HUES64 (cell line): Measurements from ENCODE around the gene CRACR2B.

Experiments
- H3K27ac ChIP-seq: 2 replicates; pipeline ENCODE4 v1.7.0; 2013; ENCODE audit warnings: low read depth, low read length, inconsistent platforms
- H3K27me3 ChIP-seq: 2 replicates; pipeline ENCODE4 v1.6.1; 2013; ENCODE audit warnings: mild to moderate bottlenecking, low read length; ENCODE audit not compliant: insufficient read depth
- H3K36me3 ChIP-seq: 2 replicates; pipeline ENCODE4 v1.6.1; 2013; ENCODE audit warnings: mild to moderate bottlenecking, low read length; ENCODE audit not compliant: insufficient read depth
- H3K4me1 ChIP-seq: 2 replicates; pipeline ENCODE4 v1.6.1; 2013; ENCODE audit warnings: mild to moderate bottlenecking, low read length, moderate library complexity; ENCODE audit not compliant: insufficient read depth
- H3K4me3 ChIP-seq: 2 replicates; pipeline ENCODE4 v1.5.1; 2013; ENCODE audit warnings: mild to moderate bottlenecking, low read length, moderate library complexity
- H3K9ac ChIP-seq: 2 replicates; pipeline ENCODE4 v1.6.1; 2013; ENCODE audit warnings: mild to moderate bottlenecking, low read depth, low read length
- H3K9me3 ChIP-seq: 2 replicates; pipeline ENCODE4 v1.6.1; 2013; ENCODE audit warnings: low read depth, low read length; ENCODE audit not compliant: insufficient read depth
- WGBS: fragments of 150-250, 120-280 bp; methylation state at CpG from one replicate; pipeline ENCODE4 v1.1.7; 2013; ENCODE audit warnings: missing lambda C conversion rate; 5-methylcytosine and 5-hydroxymethylcytosine counted together

The CRACR2B gene

DNA sequence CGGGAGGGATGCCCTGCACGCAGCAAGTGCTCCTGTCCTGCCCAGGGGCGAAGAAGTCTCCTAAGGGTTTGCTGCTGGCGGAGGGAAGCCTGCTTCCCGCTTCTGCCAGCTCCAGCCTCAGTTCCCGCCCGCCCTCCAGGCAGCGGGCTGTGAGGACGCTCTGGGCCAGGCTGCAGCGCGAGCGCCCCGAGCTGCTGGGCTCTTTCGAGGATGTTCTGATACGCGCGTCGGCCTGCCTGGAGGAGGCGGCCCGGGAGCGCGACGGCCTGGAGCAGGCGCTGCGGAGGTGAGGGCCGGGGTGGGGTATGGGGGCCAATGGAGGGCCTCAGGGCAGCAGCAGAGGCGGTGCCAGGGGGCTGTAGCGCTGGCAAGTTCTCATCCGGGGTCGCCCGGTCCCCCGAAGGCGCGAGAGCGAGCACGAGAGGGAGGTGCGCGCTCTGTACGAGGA is 2.2 kb downstream of the CRACR2B start:
- H3K36me3 ChIP-seq: 0 out of 2 replicates have a peak, but pooled peaks cover 3% of the 10 kb centered on the region
- no peak overlapping the region for H3K27ac ChIP-seq
- 2% methylated on average over 39 of the region's 39 CpGs for WGBS
- peak overlapping the region; percentile 41; the same call in 1 of the 2 replicates for H3K9ac ChIP-seq
- H3K4me1 ChIP-seq: peaks cover 32% of the 10 kb centered on the region
- H3K4me3 ChIP-seq: peak overlapping the region; percentile 52
- peaks cover 68% of the 10 kb centered on the region for H3K27me3 ChIP-seq
- no peaks in the 10 kb centered on the region for H3K9me3 ChIP-seq

DNA sequence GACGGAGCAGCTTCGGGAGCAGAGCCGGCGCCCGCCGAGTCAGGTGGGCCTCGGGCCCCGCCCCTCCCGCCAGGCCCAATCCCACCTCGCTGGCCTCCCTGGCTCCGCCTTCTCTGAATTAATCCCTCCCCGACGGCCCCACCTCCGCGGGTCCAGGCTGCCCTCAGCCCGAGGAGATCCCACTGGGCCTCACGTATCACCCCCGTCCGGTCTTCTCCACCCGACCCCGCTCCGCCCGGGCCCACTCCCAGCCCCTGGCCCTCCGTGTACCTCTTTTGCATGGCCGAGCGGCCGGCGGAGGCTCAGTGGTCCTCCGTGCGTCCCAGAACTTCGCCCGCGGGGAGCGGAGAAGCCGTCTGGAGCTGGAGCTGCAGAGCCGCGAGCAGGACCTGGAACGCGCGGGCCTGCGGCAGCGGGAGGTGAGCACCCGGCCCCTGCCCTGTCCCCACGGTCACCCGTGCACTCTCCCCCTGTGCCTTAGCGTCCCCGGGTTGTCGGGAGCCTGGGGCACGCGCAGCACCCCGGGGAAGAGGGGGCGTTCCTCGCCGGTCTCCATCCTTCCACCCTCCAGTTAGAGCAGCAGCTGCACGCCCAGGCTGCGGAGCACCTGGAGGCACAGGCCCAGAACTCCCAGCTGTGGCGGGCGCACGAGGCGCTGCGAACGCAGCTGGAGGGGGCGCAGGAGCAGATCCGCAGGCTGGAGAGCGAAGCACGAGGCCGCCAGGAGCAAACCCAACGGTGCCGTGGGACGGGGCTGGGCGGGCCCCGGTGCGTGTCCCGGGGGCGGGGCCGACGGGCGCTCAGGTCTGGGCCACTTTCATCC is 2.8 kb downstream of the CRACR2B start:
- no peak overlapping the region for H3K27ac ChIP-seq
- no peaks in the 10 kb centered on the region for H3K9me3 ChIP-seq
- 2% methylated on average over 75 of the region's 78 CpGs for WGBS
- peak overlapping the region; percentile 55; the same call in 1 of the 2 replicates for H3K9ac ChIP-seq
- H3K4me1 ChIP-seq: peaks cover 32% of the 10 kb centered on the region
- H3K36me3 ChIP-seq: no peaks in the 10 kb centered on the region
- H3K27me3 ChIP-seq: peaks cover 68% of the 10 kb centered on the region
- peak overlapping the region; percentile 52 for H3K4me3 ChIP-seq

DNA sequence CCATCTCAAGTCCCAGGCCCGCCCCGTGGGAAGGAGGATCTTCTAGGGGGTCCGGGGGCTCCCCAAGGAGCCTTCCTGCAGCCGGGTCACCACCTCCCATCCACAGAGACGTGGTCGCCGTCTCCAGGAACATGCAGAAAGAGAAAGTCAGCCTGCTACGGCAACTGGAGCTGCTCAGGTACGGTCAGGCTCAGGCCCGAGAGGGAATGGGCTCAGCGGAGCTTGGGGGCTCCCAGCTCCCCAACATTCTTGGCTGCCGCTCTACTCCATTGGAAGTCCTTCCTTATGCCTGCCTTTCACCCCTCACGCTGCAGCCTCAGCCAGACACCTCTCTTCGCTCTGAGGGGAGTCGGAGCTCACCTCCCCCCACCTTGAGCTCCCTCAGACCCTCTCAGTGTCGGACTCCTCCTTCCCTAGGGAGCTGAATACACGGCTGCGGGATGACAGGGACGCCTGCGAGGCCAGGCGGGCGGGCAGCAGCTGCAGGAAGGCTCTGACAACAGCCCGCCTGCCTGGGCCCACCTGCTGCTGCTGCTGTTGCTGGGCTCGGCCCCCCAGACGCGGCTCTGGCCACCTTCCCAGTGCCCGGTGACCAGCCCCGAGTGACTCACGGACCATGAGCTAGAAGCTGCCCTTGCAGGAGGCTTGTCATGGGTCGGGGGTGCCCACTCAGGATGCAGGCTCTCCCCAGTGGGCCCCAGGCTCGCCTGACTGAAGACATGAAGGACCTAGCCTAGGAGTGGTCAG is 3.6 kb downstream of the CRACR2B start:
- Histone ChIP-seq H3K36me3 (0 out of 2 replicates have a peak, but pooled peaks cover 2% of the 10 kb centered on the region), H3K27me3 (peaks cover 60% of the 10 kb centered on the region), H3K4me3 (peak overlapping the region; percentile 52), H3K27ac (no peak overlapping the region), H3K4me1 (peaks cover 32% of the 10 kb centered on the region), H3K9me3 (no peaks in the 10 kb centered on the region), H3K9ac (peak overlapping the region; percentile 55; the same call in 1 of the 2 replicates)
- WGBS: 9% methylated on average over 31 of the region's 31 CpGs

DNA sequence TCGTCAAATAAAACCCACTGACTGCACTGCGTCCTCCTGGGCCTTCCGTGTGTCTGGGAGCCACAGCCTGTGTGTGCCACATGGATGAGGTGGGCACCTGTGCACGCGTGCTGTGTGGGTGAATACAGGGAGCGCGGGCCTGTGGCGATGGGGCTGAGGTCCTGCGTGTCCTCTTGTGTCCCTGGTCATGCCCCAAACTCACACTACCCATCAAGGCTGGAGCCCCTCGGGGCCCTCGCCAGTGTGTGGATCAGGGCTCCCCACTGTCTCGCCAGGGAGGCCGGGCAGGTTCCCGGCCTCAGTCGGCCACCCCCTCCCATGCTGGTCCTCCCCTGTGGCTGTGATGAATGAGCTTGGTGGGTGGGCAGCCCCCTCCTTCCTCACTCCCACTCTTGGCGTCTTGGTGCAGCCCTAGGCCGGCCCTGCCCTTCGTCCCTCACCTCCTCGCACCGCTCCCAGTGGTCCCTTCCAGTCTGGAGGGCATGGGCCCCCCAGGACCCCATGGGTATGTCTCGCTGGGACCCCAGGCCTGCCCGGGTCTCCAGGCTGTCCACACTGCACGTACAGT is 4.3 kb downstream of the CRACR2B start:
- H3K27ac ChIP-seq: 0 out of 2 replicates have a peak overlapping the region, but pooled peaks have one; percentile 33
- H3K4me1 ChIP-seq: peaks cover 32% of the 10 kb centered on the region
- H3K9ac ChIP-seq: 0 out of 2 replicates have a peak overlapping the region, but pooled peaks have one; percentile 38
- H3K27me3 ChIP-seq: peaks cover 53% of the 10 kb centered on the region
- H3K4me3 ChIP-seq: peak overlapping the region; percentile 52
- H3K9me3 ChIP-seq: no peaks in the 10 kb centered on the region
- peaks cover 10% of the 10 kb centered on the region for H3K36me3 ChIP-seq
- WGBS: 30% methylated on average over 21 of the region's 23 CpGs

GRCh38 chr11:832529-833113 is 4.9 kb downstream of the CRACR2B start, which contains the start of gene CD151:
CD151 (plus strand) TSS chr11:832952; CDS start chr11:836070, 3,118 bp downstream.
- H3K4me1 ChIP-seq: peaks cover 30% of the 10 kb centered on the region
- peaks cover 47% of the 10 kb centered on the region for H3K27me3 ChIP-seq
- H3K27ac ChIP-seq: 0 out of 2 replicates have a peak within 1 kb of the TSS, but pooled peaks have one; percentile 33
- H3K4me3 ChIP-seq: peak within 1 kb of the TSS; percentile 69
- H3K9me3 ChIP-seq: no peaks in the 10 kb centered on the region
- H3K36me3 ChIP-seq: peaks cover 16% of the 10 kb centered on the region
- under 1% methylated on average over 46 of the region's 67 CpGs for WGBS
- H3K9ac ChIP-seq: peak within 1 kb of the TSS; percentile 72

DNA sequence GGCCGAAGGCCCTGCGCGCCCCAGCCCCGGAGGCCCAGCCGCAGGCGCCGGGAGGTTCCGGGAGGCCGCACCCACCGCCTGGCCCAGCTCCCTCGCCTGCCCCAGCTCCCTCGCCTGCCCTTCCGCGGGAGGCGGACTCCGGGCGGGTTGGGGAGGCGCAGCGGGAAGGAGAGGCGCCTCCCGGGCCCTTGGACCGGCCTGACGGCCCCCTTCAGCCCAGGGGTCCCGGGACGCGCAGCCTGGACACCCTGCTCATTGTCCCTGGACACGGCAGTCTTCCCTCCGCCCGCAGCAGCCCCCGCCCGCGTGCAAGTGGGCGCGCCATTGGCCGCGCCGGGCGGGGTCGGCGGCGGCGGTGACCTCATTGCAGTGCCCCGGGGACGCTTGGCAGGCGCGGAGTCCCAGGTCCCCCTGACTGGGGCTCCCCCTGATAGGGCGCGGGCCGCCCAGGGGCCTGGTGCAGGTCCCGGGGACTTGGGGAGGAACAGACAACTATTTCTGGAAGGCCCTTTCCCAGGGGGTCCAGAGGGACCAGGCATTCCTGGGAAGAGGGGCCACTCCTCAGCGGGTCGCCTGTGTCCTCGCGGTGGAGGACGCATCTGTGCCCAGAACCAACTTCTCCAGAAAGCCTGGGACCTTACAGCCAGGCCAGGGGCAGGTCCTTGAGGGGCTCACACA is 5.5 kb downstream of the CRACR2B start:
- peaks cover 20% of the 10 kb centered on the region for H3K36me3 ChIP-seq
- H3K9me3 ChIP-seq: no peaks in the 10 kb centered on the region
- no peak overlapping the region for H3K27ac ChIP-seq
- 1% methylated on average over 54 of the region's 55 CpGs for WGBS
- H3K4me1 ChIP-seq: peaks cover 24% of the 10 kb centered on the region
- peak overlapping the region; percentile 69 for H3K4me3 ChIP-seq
- peak overlapping the region; percentile 72 for H3K9ac ChIP-seq
- H3K27me3 ChIP-seq: peaks cover 41% of the 10 kb centered on the region

DNA sequence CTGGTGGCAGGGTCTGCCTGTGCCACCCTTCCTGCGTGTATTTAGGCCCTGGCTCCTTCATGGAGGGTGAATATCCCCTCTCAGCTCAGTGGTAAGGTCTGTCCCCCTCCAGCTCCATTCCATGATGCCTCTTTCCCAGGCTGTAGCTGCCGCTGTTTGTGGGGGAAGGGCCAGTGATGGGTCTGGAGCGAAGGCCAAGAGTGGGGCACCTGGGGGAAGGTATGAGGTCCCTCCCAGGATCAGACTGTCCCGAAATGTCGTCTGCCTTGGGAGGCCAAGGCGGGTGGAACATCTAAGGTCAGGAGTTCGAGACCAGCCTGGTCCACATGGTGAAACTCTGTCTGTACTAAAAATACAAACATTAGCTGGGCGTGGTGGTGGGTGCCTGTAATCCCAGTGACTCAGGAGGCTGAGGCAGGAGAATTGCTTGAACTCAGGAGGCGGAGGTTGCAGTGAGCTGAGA is 6.2 kb downstream of the CRACR2B start:
- no peaks in the 10 kb centered on the region for H3K9me3 ChIP-seq
- peaks cover 34% of the 10 kb centered on the region for H3K27me3 ChIP-seq
- H3K9ac ChIP-seq: no peak overlapping the region
- no peak overlapping the region for H3K27ac ChIP-seq
- H3K36me3 ChIP-seq: peaks cover 26% of the 10 kb centered on the region
- H3K4me1 ChIP-seq: peaks cover 18% of the 10 kb centered on the region
- 51% methylated on average over 9 of the region's 9 CpGs for WGBS
- peak overlapping the region; percentile 69 for H3K4me3 ChIP-seq

DNA sequence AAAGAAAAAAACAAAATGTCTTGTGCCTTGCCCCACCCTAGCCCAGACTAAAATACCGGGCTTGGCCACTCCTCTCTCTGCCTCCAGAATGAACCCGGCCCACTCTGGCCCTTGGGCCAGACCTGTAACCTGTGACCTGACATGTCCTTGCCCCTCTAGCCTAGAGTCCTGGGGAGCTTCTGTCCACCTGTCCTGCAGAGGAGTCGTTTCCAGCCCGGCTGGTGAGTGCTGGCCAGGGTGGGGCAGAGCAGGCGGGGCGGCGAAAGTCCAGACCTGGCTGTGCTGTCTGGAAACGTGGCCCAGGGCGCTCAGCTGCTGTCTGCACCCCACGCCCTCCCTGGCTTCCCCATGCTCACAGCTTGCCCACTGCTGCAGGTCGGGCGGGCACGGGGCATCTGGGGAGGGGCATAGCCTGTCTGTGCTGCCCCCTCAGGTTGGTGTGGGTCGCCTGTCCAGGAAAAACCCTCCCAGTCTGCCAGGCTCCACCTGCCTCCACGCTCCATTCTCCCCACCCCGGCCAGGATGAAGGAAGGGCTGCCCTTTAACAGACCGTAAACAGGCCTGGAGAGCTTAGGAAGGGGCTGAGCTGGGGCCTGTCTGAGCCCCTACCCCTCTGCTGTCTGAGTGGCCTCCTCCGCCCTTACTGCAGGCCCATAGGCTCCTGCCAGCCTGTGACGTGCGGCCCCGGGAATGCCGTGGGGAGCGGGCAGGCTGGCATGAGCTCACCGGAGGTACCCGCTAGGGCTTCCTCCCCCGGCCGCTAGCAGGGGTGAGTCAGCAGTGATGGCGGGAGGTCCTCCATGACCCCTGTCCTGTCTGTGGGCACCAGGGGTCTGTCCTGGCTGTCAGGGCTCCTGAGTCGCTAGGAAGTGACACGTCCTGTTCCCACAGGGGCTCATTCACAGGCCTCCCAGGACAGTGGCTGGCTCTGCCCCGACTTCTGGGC is 6.9 kb downstream of the CRACR2B start:
- H3K4me1 ChIP-seq: peaks cover 14% of the 10 kb centered on the region
- WGBS: 71% methylated on average over 31 of the region's 31 CpGs
- H3K27me3 ChIP-seq: peaks cover 27% of the 10 kb centered on the region
- no peak overlapping the region for H3K4me3 ChIP-seq
- H3K9me3 ChIP-seq: no peaks in the 10 kb centered on the region
- H3K36me3 ChIP-seq: peaks cover 34% of the 10 kb centered on the region
- no peak overlapping the region for H3K9ac ChIP-seq
- H3K27ac ChIP-seq: peak overlapping the region; percentile 18; the same call in 1 of the 2 replicates

DNA sequence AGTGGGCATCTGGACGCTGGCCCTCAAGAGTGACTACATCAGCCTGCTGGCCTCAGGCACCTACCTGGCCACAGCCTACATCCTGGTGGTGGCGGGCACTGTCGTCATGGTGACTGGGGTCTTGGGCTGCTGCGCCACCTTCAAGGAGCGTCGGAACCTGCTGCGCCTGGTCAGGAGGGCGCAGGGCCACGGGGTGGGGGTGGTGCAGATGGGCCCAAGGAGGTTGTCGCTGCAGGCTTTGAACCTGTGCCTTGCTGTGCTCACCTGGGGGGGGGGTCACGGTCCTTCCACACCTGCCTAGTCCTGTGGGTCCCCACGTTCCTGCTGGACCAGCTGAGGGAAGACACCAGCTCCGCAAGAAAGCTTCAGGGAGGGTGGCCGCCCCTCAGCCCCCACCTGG is 8.6 kb downstream of the CRACR2B start:
- 97% methylated on average over 14 of the region's 14 CpGs for WGBS
- Histone ChIP-seq H3K9me3 (no peaks in the 10 kb centered on the region), H3K9ac (no peak overlapping the region)

More for the DNA sequence above, 8.6 kb downstream of the CRACR2B start:
- Histone ChIP-seq H3K27ac (no peak overlapping the region), H3K4me1 (peaks cover 10% of the 10 kb centered on the region), H3K36me3 (peaks cover 47% of the 10 kb centered on the region), H3K27me3 (peaks cover 11% of the 10 kb centered on the region), H3K4me3 (no peak overlapping the region)
